HG03025 (cell line): ENCODE results near the gene CLEC4D.
"Not testable (repeated sequence)": the region's sequence is repeated elsewhere in the genome, so short reads cannot be mapped to it uniquely, and the experiment has no call there.

Experiments used
- ATAC-seq: cut with Tn5 transposase; IDR thresholded peaks from one replicate; pipeline ENCODE4 v1.9.1; 2021; ENCODE audit warnings: mild to moderate bottlenecking, moderate library complexity; ENCODE audit not compliant: unreplicated experiment, low FRiP score

CLEC4D gene

GRCh38 chr12:8527250-8528130 is 14.2 kb downstream of the CLEC4D start:
- ATAC-seq: no peak

GRCh38 chr12:8532045-8532444 is 18.7 kb downstream of the CLEC4D start:
- ATAC-seq: no peak

- not testable (repeated sequence) for ATAC-seq
Measured at GRCh38 chr12:8537820-8538219, 24.5 kb downstream of the CLEC4D start.

GRCh38 chr12:8540831-8541230 is 27.5 kb downstream of the CLEC4D start, which contains the start of gene CLEC4E:
CLEC4E (minus strand) TSS chr12:8540905; CDS start chr12:8540797, 108 bp downstream.
- ATAC-seq: not testable (repeated sequence)

- no peak for ATAC-seq
Measured at GRCh38 chr12:8541562-8541961, 28.3 kb downstream of the CLEC4D start.

- no peak for ATAC-seq
Measured at GRCh38 chr12:8544295-8544694, 31.0 kb downstream of the CLEC4D start.

- ATAC-seq: no peak
Measured at GRCh38 chr12:8546591-8546990, 33.3 kb downstream of the CLEC4D start.

GRCh38 chr12:8547645-8548044 is 34.3 kb downstream of the CLEC4D start:
- ATAC-seq: no peak

- ATAC-seq: no peak
Measured at GRCh38 chr12:8548192-8548591, 34.9 kb downstream of the CLEC4D start.

GRCh38 chr12:8549381-8549780 is 36.1 kb downstream of the CLEC4D start:
- ATAC-seq: no peak

GRCh38 chr12:8553088-8553627 is 39.9 kb downstream of the CLEC4D start:
- ATAC-seq: no peak

- ATAC-seq: no peak
Measured at GRCh38 chr12:8554451-8555195, 41.3 kb downstream of the CLEC4D start.

GRCh38 chr12:8556531-8557097 is 43.3 kb downstream of the CLEC4D start:
- ATAC-seq: no peak

- ATAC-seq: no peak
Measured at GRCh38 chr12:8559676-8560075, 46.4 kb downstream of the CLEC4D start.

- no peak for ATAC-seq
Measured at GRCh38 chr12:8561011-8561410, 47.7 kb downstream of the CLEC4D start.

- no peak for ATAC-seq
Measured at GRCh38 chr12:8562310-8562709, 49.0 kb downstream of the CLEC4D start.

GRCh38 chr12:8563356-8563755 is 50.1 kb downstream of the CLEC4D start:
- no peak for ATAC-seq

- ATAC-seq: no peak
Measured at GRCh38 chr12:8564656-8565055, 51.4 kb downstream of the CLEC4D start.

- ATAC-seq: not testable (repeated sequence)
Measured at GRCh38 chr12:8566052-8566451, 52.7 kb downstream of the CLEC4D start.

- ATAC-seq: no peak
Measured at GRCh38 chr12:8566525-8566924, 53.2 kb downstream of the CLEC4D start.
